HFFc6 (cell line): ENCODE data around the gene HOXB1. TPM values are rescaled to one million over a fixed set of nuclear protein-coding genes. Genes with fewer than 3 reads are reported as not detected.

ENCODE experiments used
- DNase-seq: peaks from one replicate; pipeline ENCODE4 v3.0.0-alpha.2; 2018
- H3K27ac Mint-ChIP-seq: 2 replicates; pipeline ENCODE4 v1.8.0; 2020; ENCODE audit warnings: mild to moderate bottlenecking, mixed read lengths
- H3K27me3 Mint-ChIP-seq: 2 replicates; pipeline ENCODE4 v1.8.0; 2021; ENCODE audit warnings: mild to moderate bottlenecking, moderate library complexity, mixed read lengths; ENCODE audit not compliant: insufficient read depth
- H3K36me3 Mint-ChIP-seq: 2 replicates; pipeline ENCODE4 v1.8.0; 2021; ENCODE audit warnings: low read depth, mixed read lengths
- H3K4me1 Mint-ChIP-seq: 2 replicates; pipeline ENCODE4 v1.8.0; 2020; ENCODE audit warnings: low read depth, mixed read lengths
- H3K4me3 Mint-ChIP-seq: 2 replicates; pipeline ENCODE4 v1.8.0; 2020; ENCODE audit warnings: mild to moderate bottlenecking, moderate library complexity, mixed read lengths
- H3K9me3 Mint-ChIP-seq: 2 replicates; pipeline ENCODE4 v1.8.0; 2020; ENCODE audit warnings: mild to moderate bottlenecking, mixed read lengths
- CTCF ChIP-seq: fragments of 200-600 bp; sonication (generic); IDR thresholded peaks from 2 replicates; pipeline ENCODE4 v1.5.0; 2021; ENCODE audit warnings: antibody characterized with exemption, mild to moderate bottlenecking
- total RNA-seq, 6 experiments: library from RNA; stranded (reverse); fragmentation: NEBNext Ultra II Directional; extraction: Animal tissue kit (Norgen Biotek cat#: 25700); gene quantifications; 2 replicates in 1 of 6; 3 replicates in 5 of 6; pipeline ENCODE4 v1.2.3, GENCODE V29; 2021

The HOXB1 gene
- total RNA-seq, 6 experiments from 2014 or later, result not detected

- Mint-ChIP-seq H3K27me3 (peaks cover 87% of the 10 kb centered on the region), H3K9me3 (no peaks in the 10 kb centered on the region), H3K4me3 (no peak overlapping the region), H3K4me1 (no peaks in the 10 kb centered on the region), H3K27ac (no peak overlapping the region), H3K36me3 (no peaks in the 10 kb centered on the region)
- TF ChIP-seq CTCF, result no peak
- DNase-seq, result no peak
Observed at GRCh38 chr17:48558057-48558830, 27.4 kb upstream of the HOXB1 start.

- H3K4me3 Mint-ChIP-seq, result no peak overlapping the region
- no peaks in the 10 kb centered on the region for H3K4me1 Mint-ChIP-seq
- TF ChIP-seq CTCF, result no peak
- H3K27me3 Mint-ChIP-seq, result peaks cover 86% of the 10 kb centered on the region
- no peaks in the 10 kb centered on the region for H3K9me3 Mint-ChIP-seq
- DNase-seq, result no peak
- no peaks in the 10 kb centered on the region for H3K36me3 Mint-ChIP-seq
- H3K27ac Mint-ChIP-seq, result no peak overlapping the region
Observed at GRCh38 chr17:48556576-48557401, 26.0 kb upstream of the HOXB1 start.

GRCh38 chr17:48556229-48556575 lies 25.4 kb upstream of the HOXB1 start:
- H3K36me3 Mint-ChIP-seq, result no peaks in the 10 kb centered on the region
- no peaks in the 10 kb centered on the region for H3K9me3 Mint-ChIP-seq
- no peak for TF ChIP-seq CTCF
- H3K27me3 Mint-ChIP-seq, result peaks cover 82% of the 10 kb centered on the region
- no peak for DNase-seq
- H3K27ac Mint-ChIP-seq, result no peak overlapping the region
- H3K4me3 Mint-ChIP-seq, result no peak overlapping the region
- no peaks in the 10 kb centered on the region for H3K4me1 Mint-ChIP-seq

- TF ChIP-seq CTCF, result no peak
- Mint-ChIP-seq H3K4me3 (no peak overlapping the region), H3K4me1 (no peaks in the 10 kb centered on the region), H3K9me3 (no peaks in the 10 kb centered on the region), H3K27me3 (peaks cover 79% of the 10 kb centered on the region), H3K27ac (no peak overlapping the region), H3K36me3 (no peaks in the 10 kb centered on the region)
- DNase-seq, result no peak
Observed at GRCh38 chr17:48555258-48556228, 24.7 kb upstream of the HOXB1 start.
